Panc1 (cell line): ENCODE data around the gene CENPF. TPM values are rescaled to one million over a fixed set of nuclear protein-coding genes. Genes with fewer than 3 reads are reported as not detected.
A peak's percentile ranks its signal among the peaks of the same experiment; 100 is the strongest.

Experiments
- ATAC-seq: fragments of 200-7000 bp; cut with Tn5 transposase; 2 replicates; pipeline ENCODE4 v1.9.1; 2020; ENCODE audit warnings: mild to moderate bottlenecking, moderate library complexity
- BruUV-seq: library from RNA; stranded (reverse); fragments of 400-500 nt; replicated peaks from 2 replicates; lab custom pipeline; 2021; lab: Mats Ljungman, UMichigan
- CTCF ChIA-PET: fragments of 300-600 bp; sonication (Branson Sonifier 250); formaldehyde crosslinking; loops from one replicate; lab custom pipeline; 2022; ENCODE audit warnings: antibody characterized with exemption; lab: Charles Lee
- POLR2A ChIA-PET: fragments of 300-600 bp; sonication (Branson Sonifier 250); formaldehyde crosslinking; loops from one replicate; lab custom pipeline; 2022; ENCODE audit warnings: antibody characterized with exemption; lab: Charles Lee
- DNase-seq: peaks from one replicate; pipeline ENCODE4 v3.0.0-alpha.2; 2010; ENCODE audit warnings: low read depth, low spot score
- H3K27ac ChIP-seq: 2 replicates; pipeline ENCODE4 v1.5.1; 2011; ENCODE audit warnings: mild to moderate bottlenecking, low read length, inconsistent platforms
- H3K27me3 ChIP-seq: fragments of 200-500 bp; sonication (Bioruptor generic); 2 replicates; pipeline ENCODE4 v1.6.0; 2014; ENCODE audit warnings: low read length, inconsistent platforms; ENCODE audit not compliant: control insufficient read depth, insufficient read depth
- H3K36me3 ChIP-seq: fragments of 200-500 bp; sonication (Bioruptor generic); 2 replicates; pipeline ENCODE4 v1.5.1; 2014; ENCODE audit warnings: inconsistent platforms, mild to moderate bottlenecking, low read length, moderate library complexity; ENCODE audit not compliant: control insufficient read depth, insufficient read depth
- H3K4me1 ChIP-seq: 2 replicates; pipeline ENCODE4 v1.5.1; 2011; ENCODE audit warnings: inconsistent platforms, mild to moderate bottlenecking, low read length, moderate library complexity; ENCODE audit not compliant: control insufficient read depth, insufficient read depth
- H3K4me3 ChIP-seq, 2 experiments: 2 replicates each; pipeline ENCODE4 v1.5.1; 2011 to 2012; ENCODE audit warnings: low read depth in 2 of 2, low read length in 2 of 2, mild to moderate bottlenecking in 2 of 2, inconsistent platforms in 1 of 2, moderate library complexity in 1 of 2
- H3K9me3 ChIP-seq: fragments of 200-500 bp; sonication (Bioruptor generic); 2 replicates; pipeline ENCODE4 v1.5.1; 2014; ENCODE audit warnings: low read depth, mild to moderate bottlenecking, inconsistent platforms, low read length, moderate library complexity; ENCODE audit not compliant: control insufficient read depth, insufficient read depth
- CTCF ChIP-seq: fragments of 450-650 bp; IDR thresholded peaks from 2 replicates; pipeline ENCODE4 v1.5.1; 2017; ENCODE audit warnings: mild to moderate bottlenecking
- POLR2AphosphoS5 ChIP-seq: IDR thresholded peaks from 2 replicates; pipeline ENCODE4 v1.6.1; 2012; ENCODE audit warnings: mild to moderate bottlenecking, low read depth, low read length, moderate library complexity
- REST ChIP-seq, 2 experiments: IDR thresholded peaks; 2 replicates each; pipeline ENCODE4 v1.6.1; 2011 to 2012; ENCODE audit warnings: low read depth in 2 of 2, control low read depth in 1 of 2, low read length in 1 of 2, mild to moderate bottlenecking in 1 of 2, moderate library complexity in 1 of 2; ENCODE audit not compliant: insufficient read depth in 1 of 2
- SIN3A ChIP-seq: IDR thresholded peaks from 2 replicates; pipeline ENCODE4 v1.6.1; 2012; ENCODE audit warnings: low read depth, mild to moderate bottlenecking, low read length, moderate library complexity, borderline replicate concordance; ENCODE audit not compliant: insufficient read depth
- TCF7L2 ChIP-seq: IDR thresholded peaks from 2 replicates; pipeline ENCODE4 v1.6.1; 2011; ENCODE audit warnings: mild to moderate bottlenecking, low read depth, low read length, inconsistent platforms
- in situ Hi-C: cut with HindIII; loops from 2 replicates; pipeline ENCODE4 v1.10.0; 2016; ENCODE audit warnings: low sequenced_read_pairs, low pct_unique_long_range_greater_than_20kb
- intact Hi-C: fragments of 100-400 bp; cut with micrococcal nuclease; formaldehyde crosslinking; loops from one replicate; pipeline ENCODE4 v1.10.0; 2022; ENCODE audit not compliant: unreplicated experiment
- total RNA-seq: library from RNA; stranded (reverse); gene quantifications from one replicate; pipeline ENCODE4 v1.2.1, GENCODE V29; 2021; ENCODE audit not compliant: unreplicated experiment

Gene CENPF
- total RNA-seq, 1 experiment from 2014 or later: 156 TPM

- TF ChIP-seq CTCF (no peak), TCF7L2 (no peak), REST (IDR thresholded peaks at IDR 0.05; ENCODE audit: insufficient read depth in 1 of 2, low read depth in 2 of 2, low read length in 1 of 2) (no peak), SIN3A (no peak), POLR2AphosphoS5 (no peak)
- Histone ChIP-seq H3K36me3 (peaks cover 44% of the 10 kb centered on the region), H3K27ac (0 out of 2 replicates have a peak overlapping the region, but pooled peaks have one; percentile 15), H3K4me1 (peaks cover 19% of the 10 kb centered on the region), H3K27me3 (no peaks in the 10 kb centered on the region), H3K4me3 (no peak overlapping the region), H3K9me3 (no peaks in the 10 kb centered on the region)
- in situ Hi-C loops: no loop called here
- ChIA-PET CTCF (no interaction called here), POLR2A (no interaction called here)
- intact Hi-C loops: no loop called here
- no TSS peak for BruUV-seq
- ATAC-seq: no peak
- no peak for DNase-seq
Measured at GRCh38 chr1:214615871-214616270, 12.9 kb downstream of the CENPF start.

GRCh38 chr1:214617246-214617645 is 14.3 kb downstream of the CENPF start:
- H3K4me3 ChIP-seq: no peak overlapping the region
- POLR2A ChIA-PET: no interaction called here
- no peaks in the 10 kb centered on the region for H3K9me3 ChIP-seq
- CTCF ChIA-PET: no interaction called here
- H3K27me3 ChIP-seq: no peaks in the 10 kb centered on the region
- TF ChIP-seq SIN3A: no peak
- no peak for TF ChIP-seq TCF7L2
- TF ChIP-seq REST (IDR thresholded peaks at IDR 0.05; ENCODE audit: insufficient read depth in 1 of 2, low read depth in 2 of 2, low read length in 1 of 2): no peak
- no TSS peak for BruUV-seq
- H3K4me1 ChIP-seq: peaks cover 19% of the 10 kb centered on the region
- DNase-seq: no peak
- in situ Hi-C loops (no loop called here), intact Hi-C loops (no loop called here)
- peaks cover 58% of the 10 kb centered on the region for H3K36me3 ChIP-seq
- no peak overlapping the region for H3K27ac ChIP-seq
- ATAC-seq: no peak
